Immature natural killer cell (primary cell): ENCODE results near the gene MAPK8IP1. TPM values are rescaled to one million over a fixed set of nuclear protein-coding genes. Genes with fewer than 3 reads are reported as not detected.

Experiments used
- DNase-seq, 3 donors: peaks; one replicate each; pipeline ENCODE4 v3.0.0; 2022; ENCODE audit warnings: mixed read lengths in 1 of 3
- H3K27ac Mint-ChIP-seq, 6 donors: one replicate each; pipeline ENCODE4 v1.8.0; 2020; ENCODE audit warnings: mixed read lengths in 6 of 6, mild to moderate bottlenecking in 5 of 6, inconsistent platforms in 4 of 6, moderate library complexity in 3 of 6
- H3K27me3 Mint-ChIP-seq, 3 donors: one replicate each; pipeline ENCODE4 v1.8.0; 2020 to 2021; ENCODE audit warnings: low read depth in 3 of 3, mild to moderate bottlenecking in 3 of 3, mixed read lengths in 3 of 3, moderate library complexity in 3 of 3, inconsistent platforms in 1 of 3
- H3K36me3 Mint-ChIP-seq, 3 donors: one replicate each; pipeline ENCODE4 v1.8.0; 2020; ENCODE audit warnings: mixed read lengths in 3 of 3, inconsistent platforms in 2 of 3, mild to moderate bottlenecking in 2 of 3
- H3K4me1 Mint-ChIP-seq, 2 donors: one replicate each; pipeline ENCODE4 v1.8.0; 2020; ENCODE audit warnings: inconsistent platforms in 2 of 2, mild to moderate bottlenecking in 2 of 2, mixed read lengths in 2 of 2, moderate library complexity in 1 of 2
- H3K4me3 Mint-ChIP-seq, 5 donors: one replicate each; pipeline ENCODE4 v1.8.0; 2020; ENCODE audit warnings: mild to moderate bottlenecking in 5 of 5, mixed read lengths in 5 of 5, inconsistent platforms in 3 of 5, moderate library complexity in 3 of 5
- H3K9me3 Mint-ChIP-seq, 6 donors: one replicate each; pipeline ENCODE4 v1.8.0; 2020; ENCODE audit warnings: mild to moderate bottlenecking in 6 of 6, mixed read lengths in 6 of 6, inconsistent platforms in 4 of 6, moderate library complexity in 3 of 6
- polyA plus RNA-seq, 3 donors: library from polyadenylated mRNA; unstranded; fragments of 300-500 nt; fragmentation: Illumina TruSeq; gene quantifications; one replicate each; pipeline ENCODE4 v1.2.3, GENCODE V29; 2021

Gene MAPK8IP1
- polyA plus RNA-seq, 3 donors from 2014 or later: 0.08 to 0.09 TPM; not detected in 1

DNA sequence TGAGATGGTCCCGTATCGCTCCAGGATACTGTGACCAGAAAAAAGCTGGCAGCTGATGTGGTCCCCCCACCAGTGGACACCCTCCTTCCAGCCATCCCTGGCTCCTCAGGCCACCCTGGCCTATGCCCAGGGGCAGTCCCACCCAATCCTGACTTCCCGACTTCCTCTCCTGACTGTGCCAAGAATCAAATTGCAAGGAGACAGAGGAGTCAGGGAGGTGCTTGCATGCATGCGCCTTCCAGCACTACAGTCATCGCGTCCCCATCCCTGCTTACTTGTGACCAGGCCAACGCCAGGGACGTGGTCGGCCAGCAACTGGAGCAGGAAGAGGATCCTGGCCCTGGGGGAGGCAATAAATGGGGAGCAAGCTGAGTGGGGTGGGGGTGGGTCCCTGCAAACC, 25.2 kb downstream of the MAPK8IP1 start:
- Mint-ChIP-seq H3K27me3 (peaks cover 2 to 3% (median 3%) of the 10 kb centered on the region in 3 donors), H3K27ac (no peak overlapping the region), H3K4me1 (peaks cover 11 to 21% of the 10 kb centered on the region in 2 donors), H3K9me3 (no peaks in the 10 kb centered on the region), H3K36me3 (peaks cover 0 to 9% (median 0%) of the 10 kb centered on the region in 3 donors), H3K4me3 (no peak overlapping the region)
- no peak for DNase-seq

DNA sequence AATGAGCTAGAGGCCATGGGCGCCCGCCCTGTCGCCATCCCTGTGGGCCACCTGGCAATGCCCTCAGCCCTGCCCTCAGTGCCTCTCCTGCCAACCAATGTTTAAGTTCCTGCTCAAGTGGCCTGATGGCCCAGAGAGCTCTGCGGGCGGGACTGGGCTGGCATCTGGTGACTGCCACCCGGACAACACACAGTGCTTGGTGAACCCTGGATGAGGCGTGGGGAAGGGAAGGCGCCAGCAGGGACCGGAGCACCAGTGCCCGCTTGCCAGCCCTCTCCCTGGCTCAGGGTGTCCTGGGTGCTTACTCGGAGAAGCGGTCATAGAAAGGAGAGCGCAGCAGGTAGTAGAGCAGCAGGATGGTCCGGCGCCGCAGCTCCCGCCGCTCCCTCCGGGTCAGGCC, 28.1 kb downstream of the MAPK8IP1 start:
- Mint-ChIP-seq H3K27ac (no peak overlapping the region), H3K27me3 (peaks cover 4 to 8% (median 4%) of the 10 kb centered on the region in 3 donors), H3K9me3 (no peaks in the 10 kb centered on the region), H3K4me3 (no peak overlapping the region), H3K4me1 (peaks cover 26 to 35% of the 10 kb centered on the region in 2 donors), H3K36me3 (peaks cover 0 to 9% (median 0%) of the 10 kb centered on the region in 3 donors)
- DNase-seq: no peak

DNA sequence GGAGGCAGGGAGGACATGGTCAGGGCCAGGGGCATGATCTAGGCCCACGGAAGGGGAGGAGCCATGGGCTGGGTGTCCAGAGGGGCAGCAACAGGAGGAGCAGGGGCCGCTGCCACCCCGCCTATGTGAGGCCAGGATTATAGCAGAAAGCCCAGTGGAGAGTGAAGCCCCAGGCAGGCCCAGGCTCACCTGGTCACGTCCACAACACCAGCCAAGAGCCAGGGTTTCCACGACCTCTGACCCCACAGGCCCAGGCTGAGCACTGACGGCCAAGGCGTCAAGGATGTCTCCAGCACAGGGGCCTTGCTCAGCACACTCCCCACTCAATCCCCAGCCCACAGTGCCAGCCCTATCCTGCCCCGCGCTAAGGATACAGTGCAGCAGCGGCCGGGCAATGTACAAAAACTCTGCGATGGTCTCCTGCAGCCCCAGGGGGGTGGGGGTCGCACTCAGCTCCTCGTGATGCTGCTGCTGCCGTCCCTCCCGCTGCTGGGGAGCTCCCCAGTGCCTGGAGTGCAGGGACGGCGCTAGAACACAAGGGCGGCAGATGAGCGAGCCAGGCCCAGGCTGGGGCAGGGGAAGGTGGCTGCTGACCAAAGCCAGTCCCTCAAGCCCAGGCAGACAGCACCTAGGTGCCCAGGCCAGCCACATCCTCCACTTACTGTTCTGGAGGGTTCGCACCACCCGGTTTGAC, 28.6 kb downstream of the MAPK8IP1 start:
- Mint-ChIP-seq H3K4me3 (no peak overlapping the region), H3K36me3 (peaks cover 0 to 9% (median 0%) of the 10 kb centered on the region in 3 donors), H3K9me3 (no peaks in the 10 kb centered on the region), H3K27ac (no peak overlapping the region), H3K27me3 (peaks cover 4 to 9% (median 4%) of the 10 kb centered on the region in 3 donors), H3K4me1 (peaks cover 31 to 41% of the 10 kb centered on the region in 2 donors)
- DNase-seq: no peak

- Mint-ChIP-seq H3K4me1 (peaks cover 37 to 47% of the 10 kb centered on the region in 2 donors), H3K9me3 (no peaks in the 10 kb centered on the region), H3K27ac (peak overlapping the region in 1 of 6 donors; percentile 55), H3K27me3 (peaks cover 4 to 9% (median 4%) of the 10 kb centered on the region in 3 donors), H3K4me3 (peak overlapping the region in 1 of 5 donors; percentile 45), H3K36me3 (peaks cover 0 to 8% (median 0%) of the 10 kb centered on the region in 3 donors)
- DNase-seq: no peak
These were observed 30.0 kb downstream of the MAPK8IP1 start for GRCh38 chr11:45915446-45915845.

DNA sequence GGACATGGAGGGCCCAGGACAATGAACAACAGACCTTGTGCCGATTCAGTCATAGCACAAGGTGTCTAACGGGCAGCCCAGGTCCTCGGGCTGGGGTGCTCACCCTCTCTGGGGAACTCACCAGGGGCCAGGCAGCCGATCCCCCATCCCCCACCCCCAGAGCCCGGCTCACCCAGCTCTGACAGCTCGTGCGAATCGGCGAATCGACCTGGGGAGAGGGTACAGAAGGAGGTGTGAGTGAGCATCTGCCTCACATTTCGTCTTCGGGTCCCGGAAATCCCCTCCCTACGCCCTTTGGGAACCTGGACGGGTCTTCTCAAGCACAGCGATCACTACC, 31.8 kb downstream of the MAPK8IP1 start:
- Mint-ChIP-seq H3K27me3 (peaks cover 4 to 15% (median 9%) of the 10 kb centered on the region in 3 donors), H3K4me3 (peak overlapping the region; percentile 89 to 97 (median 94)), H3K36me3 (no peaks in the 10 kb centered on the region), H3K9me3 (no peaks in the 10 kb centered on the region), H3K27ac (peak overlapping the region; percentile 89 to 99 (median 96)), H3K4me1 (peaks cover 46 to 47% of the 10 kb centered on the region in 2 donors)
- DNase-seq: no peak

DNA sequence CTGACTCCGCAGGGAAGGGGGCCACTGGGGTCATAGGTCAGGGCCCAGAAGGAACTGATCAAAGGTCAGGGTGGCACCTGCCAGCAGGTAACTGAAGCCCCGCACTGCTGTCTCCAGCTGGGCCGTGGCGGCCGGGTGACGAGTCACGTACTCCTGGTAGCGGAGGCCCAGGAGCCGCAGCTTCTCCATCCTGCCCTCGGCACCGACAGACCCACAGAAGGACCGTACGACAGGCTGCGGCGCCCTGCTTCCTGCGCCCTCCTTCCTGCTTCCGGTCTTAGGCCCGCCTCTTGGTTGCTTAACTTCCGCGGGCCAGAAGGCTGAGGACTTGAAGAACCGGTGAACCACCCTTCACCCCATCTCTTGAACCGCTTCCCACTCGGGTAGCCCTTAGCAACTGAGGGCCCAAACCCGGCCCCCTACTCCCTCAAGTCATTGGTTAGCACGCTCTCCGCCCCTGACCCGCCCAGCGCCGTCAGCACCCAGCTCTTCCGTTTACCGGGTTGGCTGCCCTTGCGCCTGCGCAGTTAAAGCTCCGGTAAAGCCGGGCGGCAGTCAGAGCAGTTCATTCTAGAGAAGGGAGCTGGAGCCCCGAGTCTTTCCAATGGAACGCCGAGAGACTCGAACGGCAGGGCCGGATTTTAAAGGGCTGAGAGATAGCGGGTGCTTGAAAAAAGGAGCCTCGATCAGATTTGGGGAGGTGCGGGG, 32.3 kb downstream of the MAPK8IP1 start, which contains the start of gene PEX16:
PEX16 (minus strand) TSS at position 255 of the 708 bp plus-strand sequence; CDS start at position 189, 66 bp downstream.
- Mint-ChIP-seq H3K4me3 (peak within 1 kb of the TSS; percentile 89 to 97 (median 94)), H3K9me3 (no peaks in the 10 kb centered on the region), H3K4me1 (peaks cover 46 to 47% of the 10 kb centered on the region in 2 donors), H3K36me3 (no peaks in the 10 kb centered on the region), H3K27me3 (peaks cover 4 to 15% (median 9%) of the 10 kb centered on the region in 3 donors), H3K27ac (peak within 1 kb of the TSS; percentile 89 to 99 (median 96))
- peak; percentile 96 to 98 (median 98) for DNase-seq

DNA sequence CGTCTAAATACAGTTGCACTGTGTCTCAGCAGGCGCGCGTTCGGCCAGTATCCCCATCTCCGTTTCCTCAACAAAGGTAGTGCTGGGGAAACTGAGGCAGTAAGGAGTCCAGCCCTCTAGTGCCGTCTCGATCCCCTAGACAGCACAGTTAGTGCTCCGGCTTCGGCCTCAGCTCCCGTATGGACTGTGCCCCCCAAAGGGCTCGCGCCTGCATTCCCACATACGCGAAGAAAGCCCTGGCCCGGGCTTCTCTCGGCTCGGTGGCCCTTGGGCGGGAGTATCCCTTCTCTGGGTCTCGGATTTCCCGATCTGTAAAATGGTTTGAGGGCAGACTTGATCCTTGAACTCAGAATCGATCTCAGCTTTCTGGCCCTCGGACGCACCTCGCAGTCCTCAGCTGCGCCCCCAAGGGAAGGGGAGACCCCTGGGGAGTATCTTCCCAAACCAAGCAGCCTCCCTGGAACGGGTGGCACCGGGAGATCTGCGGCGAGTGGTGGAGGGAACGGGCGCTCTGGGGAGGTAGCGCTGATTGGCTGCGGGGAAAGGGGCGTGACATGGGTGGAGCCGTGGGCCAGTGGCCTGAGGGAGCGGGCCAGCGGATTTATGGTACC, 33.0 kb downstream of the MAPK8IP1 start:
- peaks cover 49 to 51% of the 10 kb centered on the region in 2 donors for H3K4me1 Mint-ChIP-seq
- no peaks in the 10 kb centered on the region for H3K9me3 Mint-ChIP-seq

GRCh38 chr11:45918962-45919675, 33.7 kb downstream of the MAPK8IP1 start:
- H3K36me3 Mint-ChIP-seq: peaks cover 0 to under 1% (median 0%) of the 10 kb centered on the region in 3 donors
- no peaks in the 10 kb centered on the region for H3K9me3 Mint-ChIP-seq
- DNase-seq: no peak
- peak overlapping the region; percentile 89 to 99 (median 96) for H3K27ac Mint-ChIP-seq
- peak overlapping the region; percentile 89 to 97 (median 94) for H3K4me3 Mint-ChIP-seq
- H3K4me1 Mint-ChIP-seq: peaks cover 52% of the 10 kb centered on the region in 2 donors
- H3K27me3 Mint-ChIP-seq: peaks cover 4 to 21% (median 11%) of the 10 kb centered on the region in 3 donors

More for the DNA sequence above, 33.0 kb downstream of the MAPK8IP1 start:
- peak overlapping the region; percentile 89 to 99 (median 96) for H3K27ac Mint-ChIP-seq
- peak overlapping the region; percentile 89 to 97 (median 94) for H3K4me3 Mint-ChIP-seq
- H3K27me3 Mint-ChIP-seq: peaks cover 4 to 18% (median 11%) of the 10 kb centered on the region in 3 donors
- DNase-seq: peak; percentile 43 to 55 (median 54)
- no peaks in the 10 kb centered on the region for H3K36me3 Mint-ChIP-seq

- H3K4me1 Mint-ChIP-seq: peaks cover 51 to 57% of the 10 kb centered on the region in 2 donors
- H3K27me3 Mint-ChIP-seq: peaks cover 4 to 21% (median 15%) of the 10 kb centered on the region in 3 donors
- no peak for DNase-seq
- no peaks in the 10 kb centered on the region for H3K9me3 Mint-ChIP-seq
- peak overlapping the region in 1 of 6 donors; percentile 34 for H3K27ac Mint-ChIP-seq
- H3K4me3 Mint-ChIP-seq: peak overlapping the region; percentile 21 to 97 (median 93)
- peaks cover 0 to 4% (median 0%) of the 10 kb centered on the region in 3 donors for H3K36me3 Mint-ChIP-seq
These were observed 34.5 kb downstream of the MAPK8IP1 start for GRCh38 chr11:45919806-45920530.

- peak overlapping the region; percentile 23 to 78 (median 70) for H3K4me3 Mint-ChIP-seq
- H3K27ac Mint-ChIP-seq: no peak overlapping the region
- peaks cover 0 to 4% (median 0%) of the 10 kb centered on the region in 3 donors for H3K36me3 Mint-ChIP-seq
- H3K4me1 Mint-ChIP-seq: peaks cover 42 to 55% of the 10 kb centered on the region in 2 donors
- DNase-seq: no peak
- H3K27me3 Mint-ChIP-seq: peaks cover 4 to 19% (median 15%) of the 10 kb centered on the region in 3 donors
- H3K9me3 Mint-ChIP-seq: no peaks in the 10 kb centered on the region
These were observed 35.4 kb downstream of the MAPK8IP1 start for GRCh38 chr11:45920531-45921477.

DNA sequence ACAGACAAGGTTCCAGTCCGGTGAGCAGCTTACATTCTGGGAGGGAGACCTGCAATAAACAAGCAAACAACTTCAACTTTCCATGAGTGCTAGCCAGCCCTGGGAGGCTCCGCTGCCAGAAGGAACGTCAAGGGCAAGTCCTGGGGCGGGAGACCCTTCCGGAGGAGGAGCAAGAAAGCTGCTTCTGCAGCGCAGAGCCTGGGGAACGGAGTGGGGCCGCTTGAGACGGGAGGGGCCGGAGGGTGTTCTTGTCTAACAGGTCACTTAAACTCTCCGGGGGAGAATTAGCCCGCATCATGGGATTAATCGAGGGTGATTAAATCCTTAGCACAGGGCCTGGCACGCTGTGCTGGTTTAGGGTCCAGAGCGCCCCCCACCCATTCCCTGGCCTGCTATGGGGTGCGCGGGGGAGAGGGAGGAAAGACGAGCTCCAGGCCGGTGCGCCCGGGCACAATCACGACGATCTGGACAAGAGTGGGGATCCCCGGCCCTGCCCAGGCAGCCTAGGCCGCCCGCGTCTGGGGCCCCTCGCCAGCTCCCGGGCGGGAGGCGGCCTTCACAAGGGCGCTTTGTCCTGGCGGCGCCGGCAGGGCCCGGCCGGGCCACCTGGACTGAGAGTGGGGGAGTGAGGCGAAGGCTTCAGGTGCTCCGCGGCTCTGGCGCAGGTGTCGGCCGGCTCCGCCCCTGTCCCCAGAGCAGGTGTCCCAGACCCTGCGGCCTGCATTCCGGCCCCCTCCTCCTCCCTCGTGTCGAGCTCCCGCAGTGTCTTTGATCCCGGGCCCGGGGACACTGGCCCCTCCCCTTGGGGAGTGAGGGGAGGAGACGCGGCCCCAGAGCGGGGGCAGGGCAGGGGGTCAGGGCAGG, 36.3 kb downstream of the MAPK8IP1 start:
- H3K4me1 Mint-ChIP-seq: peaks cover 33 to 45% of the 10 kb centered on the region in 2 donors
- no peaks in the 10 kb centered on the region for H3K9me3 Mint-ChIP-seq
- peak overlapping the region; percentile 52 to 78 (median 70) for H3K4me3 Mint-ChIP-seq
- peaks cover 4 to 19% (median 15%) of the 10 kb centered on the region in 3 donors for H3K27me3 Mint-ChIP-seq
- H3K36me3 Mint-ChIP-seq: peaks cover 0 to 4% (median 0%) of the 10 kb centered on the region in 3 donors
- DNase-seq: no peak
- H3K27ac Mint-ChIP-seq: no peak overlapping the region
